ENCODE results near the gene MYH7B.
A peak's percentile ranks its signal among the peaks of the same experiment; 100 is the strongest.

MYH7B gene

GRCh38 chr20:34945315-34946077 lies 10.2 kb upstream of the MYH7B start:
- DNase-seq (ENCODE audit: low spot score) = no peak

- DNase-seq (ENCODE audit: low spot score) = no peak
Measured at GRCh38 chr20:34946661-34947060, 9.0 kb upstream of the MYH7B start.

GRCh38 chr20:34947336-34947735 lies 8.3 kb upstream of the MYH7B start:
- DNase-seq (ENCODE audit: low spot score) = no peak

GRCh38 chr20:34948030-34948429 lies 7.6 kb upstream of the MYH7B start:
- no peak for DNase-seq (ENCODE audit: low spot score)

- no peak for DNase-seq (ENCODE audit: low spot score)
Measured at GRCh38 chr20:34949120-34949519, 6.5 kb upstream of the MYH7B start.

- no peak for DNase-seq (ENCODE audit: low spot score)
Measured at GRCh38 chr20:34951252-34951651, 4.4 kb upstream of the MYH7B start.

- DNase-seq (ENCODE audit: low spot score) = no peak
Measured at GRCh38 chr20:34951652-34952051, 4.0 kb upstream of the MYH7B start.

- DNase-seq (ENCODE audit: low spot score) = no peak
Measured at GRCh38 chr20:34952671-34953070, 3.0 kb upstream of the MYH7B start.

- no peak for DNase-seq (ENCODE audit: low spot score)
Measured at GRCh38 chr20:34953960-34954359, 1.7 kb upstream of the MYH7B start.

- no peak for DNase-seq (ENCODE audit: low spot score)
Measured at GRCh38 chr20:34954904-34955230, 801 bp upstream of the MYH7B start.

- no peak for DNase-seq (ENCODE audit: low spot score)
Measured at GRCh38 chr20:34956041-34956458, 382 bp downstream of the MYH7B start.

- no peak for DNase-seq (ENCODE audit: low spot score)
Measured at GRCh38 chr20:34956751-34957472, 1.2 kb downstream of the MYH7B start.

GRCh38 chr20:34964486-34964885 lies 8.8 kb downstream of the MYH7B start:
- DNase-seq (ENCODE audit: low spot score) = no peak

GRCh38 chr20:34965051-34965450 lies 9.4 kb downstream of the MYH7B start:
- DNase-seq (ENCODE audit: low spot score) = no peak

- DNase-seq (ENCODE audit: low spot score) = no peak
Measured at GRCh38 chr20:34967421-34967820, 11.8 kb downstream of the MYH7B start.

- DNase-seq (ENCODE audit: low spot score) = no peak
Measured at GRCh38 chr20:34968042-34968775, 12.5 kb downstream of the MYH7B start.

GRCh38 chr20:34970193-34970840 lies 14.6 kb downstream of the MYH7B start:
- DNase-seq (ENCODE audit: low spot score) = peak; percentile 84

GRCh38 chr20:34970846-34971560 lies 15.3 kb downstream of the MYH7B start:
- DNase-seq (ENCODE audit: low spot score) = no peak

- DNase-seq (ENCODE audit: low spot score) = no peak
Measured at GRCh38 chr20:34971561-34972235, 16.0 kb downstream of the MYH7B start.

GRCh38 chr20:34974246-34974645 lies 18.6 kb downstream of the MYH7B start:
- DNase-seq (ENCODE audit: low spot score) = no peak

- DNase-seq (ENCODE audit: low spot score) = no peak
Measured at GRCh38 chr20:34976286-34976685, 20.6 kb downstream of the MYH7B start.

Data from Ammon's horn (tissue), 1 donor.